HG03558 (cell line): Measurements from ENCODE around the gene KCNQ1OT1.
A peak's percentile ranks its signal among the peaks of the same experiment; 100 is the strongest.

Source experiments
- ATAC-seq: cut with Tn5 transposase; IDR thresholded peaks from one replicate; pipeline ENCODE4 v1.9.1; 2021; ENCODE audit warnings: moderate number of reproducible peaks; ENCODE audit not compliant: unreplicated experiment; ENCODE audit errors: extremely low read depth

KCNQ1OT1 gene

GRCh38 chr11:2699531-2700414 is at the start of gene KCNQ1OT1:
KCNQ1OT1 (minus strand) TSS chr11:2699994.
- ATAC-seq = peak; percentile 69

DNA sequence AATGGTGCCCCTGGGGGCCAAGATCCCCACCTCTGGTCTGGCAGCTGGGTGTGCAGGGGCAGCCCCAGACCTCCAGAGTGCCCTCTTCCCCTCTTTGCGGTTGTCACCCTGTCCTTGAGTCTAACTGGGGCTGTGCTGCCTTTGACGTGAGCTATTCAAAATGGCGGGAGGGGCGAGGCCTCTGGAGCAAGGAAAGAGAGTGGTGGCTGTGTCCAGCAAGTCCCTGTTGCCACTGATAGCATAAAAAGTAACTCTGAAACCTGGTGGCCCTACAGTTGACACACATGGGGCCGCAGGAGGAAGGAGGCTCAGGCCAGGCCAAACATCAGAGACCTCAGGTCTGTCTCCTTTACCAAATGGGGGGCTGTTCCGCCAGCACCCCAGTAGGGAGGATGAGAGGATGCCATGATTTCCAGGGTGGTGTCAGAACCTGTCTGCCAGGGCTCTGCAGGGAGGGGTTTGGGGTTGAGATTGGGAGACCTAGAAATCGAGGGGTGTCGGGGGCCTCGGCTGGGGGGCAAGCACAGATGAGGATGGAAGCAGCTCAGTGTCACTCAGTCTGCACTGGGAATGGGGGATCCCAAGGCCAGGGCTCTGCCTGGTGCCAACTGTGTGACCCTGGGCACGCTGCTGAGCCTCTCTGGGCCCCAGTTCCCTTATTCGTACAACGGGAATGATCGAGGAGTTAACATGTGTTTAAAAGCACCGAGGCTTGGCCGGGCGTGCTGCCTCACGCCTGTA is 49.2 kb upstream of the KCNQ1OT1 start:
- ATAC-seq = no peak

- no peak for ATAC-seq
Measured at GRCh38 chr11:2748061-2748813, 48.4 kb upstream of the KCNQ1OT1 start.

DNA sequence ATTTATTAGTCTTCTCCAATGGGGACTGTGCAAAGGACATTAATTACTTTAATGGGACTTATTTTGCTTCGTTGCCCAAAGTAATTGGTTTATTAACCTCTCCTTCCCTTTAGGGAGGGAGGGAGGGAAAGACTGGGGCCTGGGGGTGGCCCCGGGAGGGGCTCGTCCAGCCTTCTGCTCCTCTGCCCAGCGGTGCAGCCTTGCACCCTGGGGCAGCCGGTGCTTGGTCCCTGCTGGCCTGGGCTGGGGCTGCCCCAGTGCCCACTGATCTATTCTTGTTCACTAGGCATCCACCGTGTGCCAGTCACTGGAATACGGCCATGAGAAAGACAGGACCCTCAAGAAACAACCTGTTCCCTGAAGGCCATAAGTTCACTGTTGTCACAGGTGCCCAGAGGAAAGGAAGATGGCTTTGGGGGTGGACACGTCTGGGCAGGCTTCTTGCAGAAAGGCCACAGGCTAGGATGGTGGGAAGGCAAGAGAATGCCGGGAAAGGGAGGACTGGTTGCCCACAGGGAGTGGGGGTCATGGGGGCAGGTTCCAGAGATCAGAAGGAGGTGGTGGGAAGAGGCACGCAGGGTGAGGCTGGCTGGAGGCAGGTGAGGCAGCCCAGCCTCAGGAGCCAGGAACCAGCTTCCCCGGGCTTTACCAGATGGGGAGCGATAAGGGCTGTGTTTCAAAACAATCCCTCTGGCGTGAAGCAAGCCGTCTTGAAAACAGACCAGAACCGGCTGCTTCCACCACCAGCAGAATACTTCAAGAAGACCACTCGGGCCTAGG is 47.6 kb upstream of the KCNQ1OT1 start:
- ATAC-seq = no peak

- ATAC-seq = no peak
Measured at GRCh38 chr11:2746401-2747247, 46.8 kb upstream of the KCNQ1OT1 start.

DNA sequence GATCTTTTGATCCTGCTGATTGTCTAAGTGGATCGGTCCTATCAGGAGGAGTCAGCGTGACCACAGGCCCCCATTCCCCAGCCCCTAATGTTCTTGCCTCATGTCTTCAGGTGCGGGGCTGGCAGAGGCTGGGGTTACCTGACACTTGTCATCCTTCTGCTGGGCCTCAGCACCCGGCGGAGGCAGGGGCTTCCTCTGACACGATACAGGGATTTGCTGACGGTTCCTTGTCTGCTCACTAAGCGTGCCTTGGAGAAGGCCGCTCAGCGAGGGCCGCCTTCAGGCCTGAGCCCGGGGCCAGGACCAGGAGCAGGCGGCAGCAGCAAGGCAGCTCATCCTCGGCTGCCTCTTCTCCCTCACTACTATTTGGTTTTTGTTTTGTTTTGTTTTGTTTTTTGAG is 45.7 kb upstream of the KCNQ1OT1 start:
- ATAC-seq = no peak

- no peak for ATAC-seq
Measured at GRCh38 chr11:2744166-2744565, 44.4 kb upstream of the KCNQ1OT1 start.

- no peak for ATAC-seq
Measured at GRCh38 chr11:2743427-2744110, 43.8 kb upstream of the KCNQ1OT1 start.

GRCh38 chr11:2742611-2743426 is 43.0 kb upstream of the KCNQ1OT1 start:
- no peak for ATAC-seq

DNA sequence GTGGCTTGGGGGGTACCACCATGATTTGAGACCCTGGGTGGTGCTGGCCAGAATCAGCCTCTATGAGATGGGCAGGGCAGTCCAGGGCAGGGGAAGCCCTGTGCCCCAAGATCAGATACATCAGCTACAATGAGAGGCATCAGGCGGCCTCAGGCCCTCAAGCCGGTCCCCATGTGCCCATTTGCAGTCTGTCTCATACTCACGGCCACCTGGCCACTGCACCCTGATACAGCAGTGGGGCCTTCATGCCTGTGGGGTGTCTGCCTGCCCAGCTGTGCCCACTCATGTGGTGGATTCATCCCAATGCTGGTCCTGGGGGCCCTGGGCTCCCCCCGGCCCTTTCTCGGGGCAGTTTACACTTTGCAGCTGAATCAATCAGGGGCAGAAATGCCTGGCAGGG is 42.4 kb upstream of the KCNQ1OT1 start:
- no peak for ATAC-seq

DNA sequence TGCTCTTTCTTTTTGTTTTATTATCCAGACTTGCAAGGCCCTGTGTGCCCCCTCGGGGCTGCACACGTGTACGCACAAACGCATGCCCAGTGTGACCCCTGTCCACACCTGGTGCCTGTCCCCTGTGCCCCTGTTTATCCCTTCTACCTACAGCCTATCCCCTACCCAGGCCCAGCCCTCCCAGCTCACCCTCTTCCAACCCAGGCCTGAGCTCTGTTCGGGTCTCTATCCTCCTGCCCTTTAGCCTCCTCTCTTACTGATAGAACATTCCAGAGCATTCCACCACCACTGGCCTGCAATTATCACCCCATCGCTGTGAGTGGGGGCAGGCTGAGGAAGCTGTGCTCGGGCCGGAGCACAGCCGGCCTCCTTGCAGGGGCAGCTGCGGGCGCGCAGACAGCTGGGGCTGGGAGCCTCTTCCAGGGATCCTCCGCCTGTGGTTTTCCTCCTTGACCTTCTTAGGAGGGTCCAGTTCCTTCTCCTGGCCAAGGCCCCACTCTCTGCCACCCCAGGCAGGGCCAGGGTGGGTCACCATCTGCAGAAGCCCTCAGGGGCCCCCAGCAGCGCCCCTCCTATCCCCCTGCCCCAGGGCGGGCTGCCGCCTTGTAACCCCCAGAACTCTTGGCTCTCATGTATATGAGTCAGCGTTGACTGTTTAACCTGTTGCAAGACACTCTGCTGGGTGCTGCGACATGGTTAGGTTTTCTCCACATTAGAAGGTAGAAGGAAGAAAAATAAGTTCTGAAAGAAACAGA is 41.8 kb upstream of the KCNQ1OT1 start:
- no peak for ATAC-seq

DNA sequence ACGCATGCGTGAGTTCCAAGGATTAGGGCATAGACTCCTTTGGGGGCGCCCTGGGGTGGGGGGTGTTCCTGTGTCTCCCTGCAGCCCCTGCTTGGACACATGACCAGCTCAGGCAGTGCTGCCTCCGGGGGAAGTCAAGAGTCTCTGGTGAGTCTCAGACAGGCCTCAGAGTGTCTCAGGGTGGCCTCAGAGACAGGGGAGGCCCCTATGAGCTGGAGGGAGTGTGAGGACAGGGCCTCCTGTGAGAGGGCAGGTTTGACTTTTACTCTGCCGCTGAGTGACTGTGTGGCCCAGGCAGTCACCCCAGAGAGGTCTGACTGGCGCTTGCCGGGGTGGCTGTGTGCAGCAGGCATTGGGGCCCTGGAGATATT is 41.2 kb upstream of the KCNQ1OT1 start:
- ATAC-seq = no peak

DNA sequence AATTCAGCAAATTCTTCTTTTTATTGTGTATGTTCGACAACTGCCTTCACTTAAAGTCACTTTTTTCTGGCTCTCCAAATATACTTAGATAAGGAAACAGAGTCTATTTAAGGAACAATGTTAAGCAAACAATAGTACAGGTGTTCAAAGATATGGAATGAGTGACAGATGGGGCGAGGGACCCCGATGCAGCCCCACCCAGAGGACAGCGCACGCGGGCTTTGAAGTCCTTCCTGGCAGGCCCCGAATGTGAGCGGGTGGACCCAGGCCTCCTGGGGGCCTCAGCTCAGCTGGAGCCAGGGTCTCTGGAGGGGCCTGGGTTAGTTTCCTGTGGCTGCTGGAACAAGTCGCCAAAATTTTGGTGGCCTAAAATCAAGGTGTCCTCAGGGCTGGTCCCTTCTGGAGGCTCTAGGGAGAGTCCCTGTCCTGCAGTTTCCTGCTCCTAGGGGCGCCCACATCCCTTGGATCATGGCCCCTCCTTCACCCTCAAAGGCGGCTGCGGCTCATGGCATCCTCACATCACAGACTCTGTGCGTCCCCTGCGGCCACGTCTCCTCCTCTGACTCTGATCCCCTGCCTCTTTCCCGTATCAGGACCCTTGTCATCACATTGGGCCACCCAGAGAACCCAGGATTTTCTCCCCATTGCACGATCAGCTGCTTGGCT is 40.6 kb upstream of the KCNQ1OT1 start:
- ATAC-seq = no peak

- ATAC-seq = no peak
Measured at GRCh38 chr11:2739531-2740274, 39.9 kb upstream of the KCNQ1OT1 start.

DNA sequence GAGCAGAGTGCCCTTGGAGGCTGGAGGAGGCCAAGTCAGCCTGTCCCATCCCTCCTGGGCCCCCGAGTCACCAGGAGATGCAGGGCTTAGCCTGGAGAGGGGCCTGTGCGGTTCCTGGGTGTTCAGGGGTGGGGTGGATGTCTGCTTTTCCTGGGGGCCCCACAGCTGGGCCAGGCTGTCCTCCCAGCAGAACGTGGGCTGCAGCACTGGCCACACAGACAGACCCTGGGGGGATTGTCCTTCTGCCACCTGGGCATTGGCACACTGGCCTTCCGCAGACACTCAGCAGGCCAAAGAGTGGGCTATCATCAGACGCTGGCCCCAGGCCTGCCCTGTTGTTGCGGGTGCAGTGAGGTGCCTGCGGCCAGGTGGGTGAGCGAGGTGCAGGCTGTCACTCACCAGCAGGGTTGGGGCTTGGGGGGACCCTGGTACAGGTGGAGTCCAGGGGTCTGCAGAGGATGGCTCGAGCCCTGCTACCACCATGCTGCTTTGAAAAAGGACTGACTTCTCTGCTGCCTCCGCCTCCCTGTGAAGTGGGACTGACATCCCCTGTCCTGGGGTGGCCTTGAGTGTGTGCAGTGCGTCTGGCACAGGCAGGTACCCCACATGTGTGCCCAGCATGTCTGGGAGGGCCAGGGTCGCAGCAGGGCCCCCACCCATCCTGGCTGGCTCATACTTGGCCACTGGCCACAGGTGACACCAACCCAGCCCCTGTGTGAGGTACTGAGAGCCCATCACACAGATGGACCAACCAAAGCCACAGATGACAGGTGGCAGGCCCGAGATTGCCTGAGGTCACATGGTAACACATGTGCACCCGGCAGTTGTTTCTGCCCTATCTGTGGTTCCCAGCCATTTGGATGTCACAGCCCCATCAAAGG is 39.0 kb upstream of the KCNQ1OT1 start:
- no peak for ATAC-seq
